Activated CD4-positive, alpha-beta T cell treated with anti-CD3 and anti-CD28 coated beads for 4 hours (primary cell): ENCODE data around the gene KIR3DL3.
"Not testable (repeated sequence)": the region's sequence is repeated elsewhere in the genome, so short reads cannot be mapped to it uniquely, and the experiment has no call there.

ENCODE experiments used
- DNase-seq, 2 donors: peaks; one replicate each; pipeline ENCODE4 v3.0.0-alpha.2; 2020

The KIR3DL3 gene

GRCh38 chr19:54724142-54724541 lies at the start of gene KIR3DL3:
KIR3DL3 (plus strand) TSS chr19:54724442; CDS start chr19:54724497, 55 bp downstream.
- no peak for DNase-seq

- DNase-seq, result peak in 1 of 2 donors; percentile 12
Observed at GRCh38 chr19:54676210-54676834, 47.9 kb upstream of the KIR3DL3 start.

- no peak for DNase-seq
Observed at GRCh38 chr19:54677217-54677616, 47.0 kb upstream of the KIR3DL3 start.

- DNase-seq, result not testable (repeated sequence)
Observed at GRCh38 chr19:54681596-54681995, 42.6 kb upstream of the KIR3DL3 start.

- DNase-seq, result no peak
Observed at GRCh38 chr19:54682306-54682856, 41.9 kb upstream of the KIR3DL3 start.

- no peak for DNase-seq
Observed at GRCh38 chr19:54684527-54684926, 39.7 kb upstream of the KIR3DL3 start.

GRCh38 chr19:54691582-54692297 lies 32.5 kb upstream of the KIR3DL3 start:
- no peak for DNase-seq

GRCh38 chr19:54692298-54692615 lies 32.0 kb upstream of the KIR3DL3 start:
- no peak for DNase-seq

- no peak for DNase-seq
Observed at GRCh38 chr19:54694648-54695047, 29.6 kb upstream of the KIR3DL3 start.

- no peak for DNase-seq
Observed at GRCh38 chr19:54696117-54696548, 28.1 kb upstream of the KIR3DL3 start.

GRCh38 chr19:54696766-54697165 lies 27.5 kb upstream of the KIR3DL3 start:
- no peak for DNase-seq

- not testable (repeated sequence) for DNase-seq
Observed at GRCh38 chr19:54697716-54698115, 26.5 kb upstream of the KIR3DL3 start.

GRCh38 chr19:54704928-54705327 lies 19.3 kb upstream of the KIR3DL3 start:
- DNase-seq, result no peak

GRCh38 chr19:54707962-54708361 lies 16.3 kb upstream of the KIR3DL3 start:
- DNase-seq, result no peak

GRCh38 chr19:54708781-54709180 lies 15.5 kb upstream of the KIR3DL3 start:
- DNase-seq, result no peak

GRCh38 chr19:54709212-54709948 lies 14.9 kb upstream of the KIR3DL3 start:
- DNase-seq, result no peak

GRCh38 chr19:54709956-54710355 lies 14.3 kb upstream of the KIR3DL3 start:
- not testable (repeated sequence) for DNase-seq

- DNase-seq, result no peak
Observed at GRCh38 chr19:54724644-54725043, 402 bp downstream of the KIR3DL3 start.

- no peak for DNase-seq
Observed at GRCh38 chr19:54725321-54725720, 1.1 kb downstream of the KIR3DL3 start.

GRCh38 chr19:54727562-54727961 lies 3.3 kb downstream of the KIR3DL3 start:
- DNase-seq, result no peak

- no peak for DNase-seq
Observed at GRCh38 chr19:54728167-54728566, 3.9 kb downstream of the KIR3DL3 start.

GRCh38 chr19:54729416-54730188 lies 5.4 kb downstream of the KIR3DL3 start:
- DNase-seq, result no peak

- no peak for DNase-seq
Observed at GRCh38 chr19:54731191-54731590, 6.9 kb downstream of the KIR3DL3 start.
